Measurements from ENCODE around the gene IRS1.

DNA sequence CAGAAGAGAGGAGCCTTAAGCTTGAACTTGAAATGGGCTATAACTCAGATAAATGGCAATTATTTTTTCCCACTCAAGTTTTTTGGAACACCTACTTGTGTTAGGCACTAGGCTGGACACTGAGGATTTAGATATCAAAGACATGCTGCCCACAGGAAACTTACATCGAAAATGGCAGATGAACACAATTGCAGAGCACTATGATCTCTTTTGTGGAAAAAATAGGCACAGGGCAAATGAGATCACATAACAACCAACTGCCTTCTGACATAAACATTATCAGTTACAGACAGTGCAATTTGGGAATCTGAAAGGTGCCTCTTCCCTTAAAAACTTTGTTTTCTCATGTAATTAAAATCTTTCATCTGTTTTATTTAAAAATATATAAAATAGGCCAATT lies 3.8 kb upstream of the IRS1 start:
- TF ChIP-seq, protein P1, sequence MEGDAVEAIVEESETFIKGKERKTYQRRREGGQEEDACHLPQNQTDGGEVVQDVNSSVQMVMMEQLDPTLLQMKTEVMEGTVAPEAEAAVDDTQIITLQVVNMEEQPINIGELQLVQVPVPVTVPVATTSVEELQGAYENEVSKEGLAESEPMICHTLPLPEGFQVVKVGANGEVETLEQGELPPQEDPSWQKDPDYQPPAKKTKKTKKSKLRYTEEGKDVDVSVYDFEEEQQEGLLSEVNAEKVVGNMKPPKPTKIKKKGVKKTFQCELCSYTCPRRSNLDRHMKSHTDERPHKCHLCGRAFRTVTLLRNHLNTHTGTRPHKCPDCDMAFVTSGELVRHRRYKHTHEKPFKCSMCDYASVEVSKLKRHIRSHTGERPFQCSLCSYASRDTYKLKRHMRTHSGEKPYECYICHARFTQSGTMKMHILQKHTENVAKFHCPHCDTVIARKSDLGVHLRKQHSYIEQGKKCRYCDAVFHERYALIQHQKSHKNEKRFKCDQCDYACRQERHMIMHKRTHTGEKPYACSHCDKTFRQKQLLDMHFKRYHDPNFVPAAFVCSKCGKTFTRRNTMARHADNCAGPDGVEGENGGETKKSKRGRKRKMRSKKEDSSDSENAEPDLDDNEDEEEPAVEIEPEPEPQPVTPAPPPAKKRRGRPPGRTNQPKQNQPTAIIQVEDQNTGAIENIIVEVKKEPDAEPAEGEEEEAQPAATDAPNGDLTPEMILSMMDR (conservative IDR thresholded peaks at IDR 0.05 in 1 of 2, IDR thresholded peaks at IDR 0.05 in 1 of 2; ENCODE audit: low read depth in 1 of 2, low read length in 2 of 2): no peak
- no peak for TF ChIP-seq EZH2 (IDR thresholded peaks at IDR 0.05; ENCODE audit: low read length, missing control alignments)

All from fibroblast of lung (primary cell).